CD4-positive, CD25-positive, alpha-beta regulatory T cell (primary cell): ENCODE data around the gene ADAMTS16. TPM values are rescaled to one million over a fixed set of nuclear protein-coding genes. Genes with fewer than 3 reads are reported as not detected.

ENCODE experiments used
- ATAC-seq, 2 donors: fragments of 150-1000 bp; cut with Tn5 transposase; one replicate each; pipeline ENCODE4 v1.10.0; 2021; ENCODE audit warnings: low read depth in 2 of 2, moderate number of reproducible peaks in 2 of 2, moderate library complexity in 1 of 2
- DNase-seq, 3 donors: peaks; one replicate each; pipeline versions ENCODE4 v3.0.0 to v3.0.0-alpha.2; 2012 to 2022; ENCODE audit warnings: mixed read lengths in 1 of 3
- H3K27ac ChIP-seq: one replicate; pipeline ENCODE4 v1.7.0; 2013; ENCODE audit warnings: mild to moderate bottlenecking, low read length; ENCODE audit not compliant: insufficient read depth, poor library complexity, severe bottlenecking
- H3K27me3 ChIP-seq: one replicate; pipeline ENCODE4 v1.7.0; 2013; ENCODE audit warnings: low read length; ENCODE audit not compliant: control insufficient read depth, insufficient read depth
- H3K36me3 ChIP-seq: one replicate; pipeline ENCODE4 v1.7.0; 2013; ENCODE audit warnings: mild to moderate bottlenecking, low read length, moderate library complexity; ENCODE audit not compliant: control insufficient read depth, insufficient read depth
- H3K4me1 ChIP-seq: 2 replicates; pipeline ENCODE4 v1.7.0; 2013; ENCODE audit warnings: mild to moderate bottlenecking, low read length; ENCODE audit not compliant: insufficient read depth, control insufficient read depth, poor library complexity, severe bottlenecking
- H3K4me3 ChIP-seq: one replicate; pipeline ENCODE4 v1.7.0; 2013; ENCODE audit warnings: low read depth, mild to moderate bottlenecking, low read length, moderate library complexity
- H3K9me3 ChIP-seq, 2 experiments: 1 replicate in 1 of 2; 2 replicates in 1 of 2; pipeline ENCODE4 v1.7.0; 2013; ENCODE audit warnings: low read length in 2 of 2, mild to moderate bottlenecking in 1 of 2, moderate library complexity in 1 of 2; ENCODE audit not compliant: control insufficient read depth in 2 of 2
- H3K27ac Mint-ChIP-seq, 3 donors: one replicate each; pipeline ENCODE4 v1.8.0; 2020 to 2022; ENCODE audit warnings: mild to moderate bottlenecking in 3 of 3, mixed read lengths in 3 of 3, moderate library complexity in 2 of 3
- H3K27me3 Mint-ChIP-seq: one replicate; pipeline ENCODE4 v1.8.0; 2022; ENCODE audit warnings: mild to moderate bottlenecking, mixed read lengths
- H3K36me3 Mint-ChIP-seq: one replicate; pipeline ENCODE4 v1.8.0; 2020; ENCODE audit warnings: mixed read lengths
- H3K4me1 Mint-ChIP-seq, 4 donors: one replicate each; pipeline ENCODE4 v1.8.0; 2020 to 2022; ENCODE audit warnings: mixed read lengths in 4 of 4, mild to moderate bottlenecking in 1 of 4
- H3K4me3 Mint-ChIP-seq, 4 donors: one replicate each; pipeline ENCODE4 v1.8.0; 2020 to 2022; ENCODE audit warnings: mild to moderate bottlenecking in 4 of 4, mixed read lengths in 4 of 4, moderate library complexity in 3 of 4
- H3K9me3 Mint-ChIP-seq, 7 donors: one replicate each; pipeline ENCODE4 v1.8.0; 2020 to 2022; ENCODE audit warnings: mixed read lengths in 7 of 7, mild to moderate bottlenecking in 3 of 7, moderate library complexity in 2 of 7
- polyA plus RNA-seq, 4 donors: library from polyadenylated mRNA; unstranded; fragments of 300-500 nt; fragmentation: Illumina TruSeq; gene quantifications; one replicate each; pipeline ENCODE4 v1.2.3, GENCODE V29; 2021
- total RNA-seq: library from RNA; stranded (reverse); gene quantifications from one replicate; pipeline ENCODE4 v1.2.3, GENCODE V29; 2022

Gene ADAMTS16
- total and polyA plus RNA-seq, 5 donors from 2014 or later: not detected

- Mint-ChIP-seq H3K4me1 (peaks cover 0 to 2% (median 0%) of the 10 kb centered on the region in 4 donors), H3K27me3 (no peaks in the 10 kb centered on the region), H3K27ac (no peak overlapping the region), H3K9me3 (peaks cover 0 to 7% (median 4%) of the 10 kb centered on the region in 7 donors), H3K36me3 (no peaks in the 10 kb centered on the region), H3K4me3 (no peak overlapping the region)
- no peak overlapping the region for H3K4me3 ChIP-seq
- no peaks in the 10 kb centered on the region for H3K27me3 ChIP-seq
- no peaks in the 10 kb centered on the region for H3K4me1 ChIP-seq
- H3K27ac ChIP-seq: no peak overlapping the region
- no peak for DNase-seq
- H3K9me3 ChIP-seq: no peaks in the 10 kb centered on the region
- no peak for ATAC-seq
- no peaks in the 10 kb centered on the region for H3K36me3 ChIP-seq
Measured at GRCh38 chr5:5293029-5293428, 152.9 kb downstream of the ADAMTS16 start.

GRCh38 chr5:5294429-5294828 is 154.3 kb downstream of the ADAMTS16 start:
- DNase-seq: no peak
- H3K4me3 ChIP-seq: no peak overlapping the region
- no peaks in the 10 kb centered on the region for H3K4me1 Mint-ChIP-seq
- no peaks in the 10 kb centered on the region for H3K27me3 ChIP-seq
- H3K9me3 ChIP-seq: no peaks in the 10 kb centered on the region
- H3K4me1 ChIP-seq: no peaks in the 10 kb centered on the region
- H3K27me3 Mint-ChIP-seq: peaks cover 4% of the 10 kb centered on the region
- H3K27ac ChIP-seq: no peak overlapping the region
- peaks cover 0 to 8% (median 5%) of the 10 kb centered on the region in 7 donors for H3K9me3 Mint-ChIP-seq
- no peaks in the 10 kb centered on the region for H3K36me3 ChIP-seq
- no peaks in the 10 kb centered on the region for H3K36me3 Mint-ChIP-seq
- H3K27ac Mint-ChIP-seq: no peak overlapping the region
- ATAC-seq: no peak
- no peak overlapping the region for H3K4me3 Mint-ChIP-seq

- Histone ChIP-seq H3K4me1 (no peaks in the 10 kb centered on the region), H3K27me3 (no peaks in the 10 kb centered on the region), H3K36me3 (no peaks in the 10 kb centered on the region), H3K4me3 (no peak overlapping the region), H3K27ac (no peak overlapping the region), H3K9me3 (no peaks in the 10 kb centered on the region)
- H3K9me3 Mint-ChIP-seq: peaks cover 0 to 10% (median 6%) of the 10 kb centered on the region in 7 donors
- H3K36me3 Mint-ChIP-seq: no peaks in the 10 kb centered on the region
- H3K27me3 Mint-ChIP-seq: peaks cover 4% of the 10 kb centered on the region
- no peaks in the 10 kb centered on the region for H3K4me1 Mint-ChIP-seq
- DNase-seq (no peak), ATAC-seq (no peak)
- no peak overlapping the region for H3K4me3 Mint-ChIP-seq
- H3K27ac Mint-ChIP-seq: no peak overlapping the region
Measured at GRCh38 chr5:5295351-5295750, 155.2 kb downstream of the ADAMTS16 start.

GRCh38 chr5:5296051-5296450 is 155.9 kb downstream of the ADAMTS16 start:
- H3K27ac ChIP-seq: no peak overlapping the region
- no peak overlapping the region for H3K4me3 ChIP-seq
- no peaks in the 10 kb centered on the region for H3K36me3 Mint-ChIP-seq
- ATAC-seq (no peak), DNase-seq (no peak)
- peaks cover 0 to 10% (median 7%) of the 10 kb centered on the region in 7 donors for H3K9me3 Mint-ChIP-seq
- no peaks in the 10 kb centered on the region for H3K36me3 ChIP-seq
- no peaks in the 10 kb centered on the region for H3K27me3 ChIP-seq
- H3K27ac Mint-ChIP-seq: no peak overlapping the region
- H3K9me3 ChIP-seq: no peaks in the 10 kb centered on the region
- no peaks in the 10 kb centered on the region for H3K4me1 Mint-ChIP-seq
- H3K4me3 Mint-ChIP-seq: no peak overlapping the region
- H3K27me3 Mint-ChIP-seq: peaks cover 4% of the 10 kb centered on the region
- no peaks in the 10 kb centered on the region for H3K4me1 ChIP-seq

GRCh38 chr5:5297432-5298067 is 157.4 kb downstream of the ADAMTS16 start:
- Histone ChIP-seq H3K27me3 (no peaks in the 10 kb centered on the region), H3K27ac (no peak overlapping the region), H3K9me3 (peaks cover 0 to 2% of the 10 kb centered on the region in 2 experiments), H3K4me3 (no peak overlapping the region), H3K36me3 (no peaks in the 10 kb centered on the region), H3K4me1 (no peaks in the 10 kb centered on the region)
- no peak overlapping the region for H3K4me3 Mint-ChIP-seq
- peak overlapping the region in 1 of 3 donors; percentile 23 for H3K27ac Mint-ChIP-seq
- DNase-seq: no peak
- peaks cover 0 to 16% (median 8%) of the 10 kb centered on the region in 7 donors for H3K9me3 Mint-ChIP-seq
- no peaks in the 10 kb centered on the region for H3K36me3 Mint-ChIP-seq
- no peak for ATAC-seq
- peaks cover 4% of the 10 kb centered on the region for H3K27me3 Mint-ChIP-seq
- H3K4me1 Mint-ChIP-seq: no peaks in the 10 kb centered on the region

GRCh38 chr5:5298068-5298633 is 158.0 kb downstream of the ADAMTS16 start:
- H3K4me1 Mint-ChIP-seq: no peaks in the 10 kb centered on the region
- H3K4me3 ChIP-seq: no peak overlapping the region
- no peak overlapping the region for H3K4me3 Mint-ChIP-seq
- H3K36me3 ChIP-seq: no peaks in the 10 kb centered on the region
- H3K9me3 Mint-ChIP-seq: peaks cover 0 to 16% (median 8%) of the 10 kb centered on the region in 7 donors
- no peaks in the 10 kb centered on the region for H3K36me3 Mint-ChIP-seq
- H3K9me3 ChIP-seq: peaks cover 0 to 2% of the 10 kb centered on the region in 2 experiments
- H3K27me3 ChIP-seq: no peaks in the 10 kb centered on the region
- DNase-seq: no peak
- H3K27ac ChIP-seq: no peak overlapping the region
- peaks cover 4% of the 10 kb centered on the region for H3K27me3 Mint-ChIP-seq
- no peak overlapping the region for H3K27ac Mint-ChIP-seq
- no peak for ATAC-seq
- no peaks in the 10 kb centered on the region for H3K4me1 ChIP-seq

GRCh38 chr5:5298841-5299541 is 158.9 kb downstream of the ADAMTS16 start:
- H3K27me3 ChIP-seq: no peaks in the 10 kb centered on the region
- Mint-ChIP-seq H3K4me3 (no peak overlapping the region), H3K4me1 (no peaks in the 10 kb centered on the region), H3K36me3 (no peaks in the 10 kb centered on the region), H3K27ac (no peak overlapping the region), H3K9me3 (peaks cover 0 to 16% (median 8%) of the 10 kb centered on the region in 7 donors), H3K27me3 (peaks cover 4% of the 10 kb centered on the region)
- H3K4me3 ChIP-seq: no peak overlapping the region
- H3K27ac ChIP-seq: no peak overlapping the region
- ATAC-seq (no peak), DNase-seq (no peak)
- H3K4me1 ChIP-seq: no peaks in the 10 kb centered on the region
- no peaks in the 10 kb centered on the region for H3K36me3 ChIP-seq
- H3K9me3 ChIP-seq: peaks cover 0 to 2% of the 10 kb centered on the region in 2 experiments
